Tibial nerve (tissue), 3 donors: ENCODE measurements around the gene DCLRE1C.

Experiments used
- CTCF ChIP-seq, 5 experiments: fragments of 200-600 bp in 3 of 5; fragments of 450-650 bp in 2 of 5; sonication (generic) in 3 of 5; IDR thresholded peaks; one replicate each; pipeline ENCODE4 v1.5.1; 2016 to 2019; ENCODE audit warnings: antibody characterized with exemption in 5 of 5, mild to moderate bottlenecking in 3 of 5, moderate library complexity in 2 of 5
- POLR2A ChIP-seq, 2 donors: fragments of 450-650 bp; IDR thresholded peaks; one replicate each; pipeline ENCODE4 v1.6.1; 2017; ENCODE audit warnings: antibody characterized with exemption in 2 of 2, mild to moderate bottlenecking in 2 of 2, moderate library complexity in 2 of 2

GRCh38 chr10:14959221-14960057 is 5.5 kb upstream of the DCLRE1C start, which contains the start of gene MEIG1:
- TF ChIP-seq POLR2A (IDR thresholded peaks at IDR 0.05) (peak in 1 of 2 donors; percentile 46), CTCF (IDR thresholded peaks at IDR 0.05) (peak in 1 of 5 experiments; percentile 9)
